Loucy (cell line): ENCODE results near the gene AHNAK.
A peak's percentile ranks its signal among the peaks of the same experiment; 100 is the strongest.

Experiments
- H2AFZ ChIP-seq: fragments of 200-600 bp; sonication (generic); 2 replicates; pipeline ENCODE4 v1.6.0; 2016; ENCODE audit warnings: antibody characterized with exemption, mild to moderate bottlenecking, low read length, moderate library complexity
- H3F3A ChIP-seq: fragments of 200-600 bp; 2 replicates; pipeline ENCODE4 v1.6.0; 2016; ENCODE audit warnings: antibody characterized with exemption, low read depth, mild to moderate bottlenecking
- H3K27me3 ChIP-seq: fragments of 200-600 bp; sonication (generic); 2 replicates; pipeline ENCODE4 v1.6.1; 2014; ENCODE audit warnings: low read length, mild to moderate bottlenecking; ENCODE audit not compliant: insufficient read depth, poor library complexity, severe bottlenecking
- H3K36me3 ChIP-seq: fragments of 200-600 bp; sonication (generic); 2 replicates; pipeline ENCODE4 v1.6.1; 2016; ENCODE audit warnings: low read length; ENCODE audit not compliant: insufficient read depth
- H3K4me1 ChIP-seq: fragments of 200-600 bp; sonication (generic); 2 replicates; pipeline ENCODE4 v1.5.1; 2014; ENCODE audit warnings: low read length, mild to moderate bottlenecking; ENCODE audit not compliant: insufficient read depth, poor library complexity, severe bottlenecking
- H3K4me2 ChIP-seq: fragments of 200-600 bp; sonication (generic); 2 replicates; pipeline ENCODE4 v1.6.0; 2014; ENCODE audit warnings: antibody characterized with exemption, low read length, low read depth, mild to moderate bottlenecking; ENCODE audit not compliant: poor library complexity, severe bottlenecking
- H3K4me3 ChIP-seq: fragments of 200-600 bp; sonication (generic); 2 replicates; pipeline ENCODE4 v1.5.1; 2014; ENCODE audit warnings: low read length, mild to moderate bottlenecking, mixed read lengths; ENCODE audit not compliant: poor library complexity, severe bottlenecking
- H3K79me2 ChIP-seq: fragments of 200-600 bp; sonication (generic); 2 replicates; pipeline ENCODE4 v1.6.1; 2014; ENCODE audit warnings: low read length; ENCODE audit not compliant: insufficient read depth
- H3K9ac ChIP-seq: fragments of 200-600 bp; sonication (generic); 2 replicates; pipeline ENCODE4 v1.6.0; 2014; ENCODE audit warnings: mild to moderate bottlenecking, low read depth, low read length, moderate library complexity; ENCODE audit not compliant: poor library complexity, severe bottlenecking
- H3K9me2 ChIP-seq: fragments of 200-600 bp; sonication (generic); replicated peaks from 2 replicates; pipeline ENCODE4 v1.6.1; 2016; ENCODE audit warnings: low read depth, low read length, mixed read lengths
- H3K9me3 ChIP-seq: fragments of 200-600 bp; sonication (generic); 2 replicates; pipeline ENCODE4 v1.6.1; 2014; ENCODE audit warnings: mild to moderate bottlenecking, antibody characterized with exemption, low read length, low read depth; ENCODE audit not compliant: insufficient read depth
- H4K20me1 ChIP-seq: fragments of 200-600 bp; sonication (generic); 2 replicates; pipeline ENCODE4 v1.6.0; 2014; ENCODE audit warnings: antibody characterized with exemption, low read length, mild to moderate bottlenecking; ENCODE audit not compliant: insufficient read depth, poor library complexity, severe bottlenecking
- CTCF ChIP-seq: fragments of 200-600 bp; sonication (generic); conservative IDR thresholded peaks from 2 replicates; pipeline ENCODE4 v1.5.1; 2014; ENCODE audit warnings: mild to moderate bottlenecking, antibody characterized with exemption, low read length
- EZH2phosphoT487 ChIP-seq: fragments of 200-600 bp; IDR thresholded peaks from 2 replicates; pipeline ENCODE4 v1.6.1; 2018; ENCODE audit warnings: antibody characterized with exemption, mild to moderate bottlenecking, moderate library complexity, borderline replicate concordance

The AHNAK gene

GRCh38 chr11:62502030-62502730, 44.4 kb downstream of the AHNAK start:
- no peaks in the 10 kb centered on the region for H3K9me3 ChIP-seq
- no peaks in the 10 kb centered on the region for H4K20me1 ChIP-seq
- H3K4me1 ChIP-seq = peaks cover 3% of the 10 kb centered on the region
- no peak overlapping the region for H3K9ac ChIP-seq
- no peak overlapping the region for H3K4me3 ChIP-seq
- H3K9me2 ChIP-seq = no peaks in the 10 kb centered on the region
- H3F3A ChIP-seq = no peaks in the 10 kb centered on the region
- no peaks in the 10 kb centered on the region for H3K36me3 ChIP-seq
- no peak for TF ChIP-seq CTCF
- no peak for TF ChIP-seq EZH2phosphoT487
- no peaks in the 10 kb centered on the region for H3K27me3 ChIP-seq
- H2AFZ ChIP-seq = peak overlapping the region; percentile 44; the same call in 1 of the 2 replicates
- no peaks in the 10 kb centered on the region for H3K79me2 ChIP-seq
- H3K4me2 ChIP-seq = no peak overlapping the region

- Histone ChIP-seq H3K4me2 (no peak overlapping the region), H3K27me3 (no peaks in the 10 kb centered on the region), H3K4me3 (no peak overlapping the region), H3K9me3 (no peaks in the 10 kb centered on the region), H4K20me1 (no peaks in the 10 kb centered on the region), H3K79me2 (no peaks in the 10 kb centered on the region), H3K4me1 (peaks cover 3% of the 10 kb centered on the region), H3K9ac (no peak overlapping the region), H3F3A (no peaks in the 10 kb centered on the region), H2AFZ (peak overlapping the region; percentile 44; the same call in 1 of the 2 replicates), H3K36me3 (no peaks in the 10 kb centered on the region), H3K9me2 (no peaks in the 10 kb centered on the region)
- TF ChIP-seq CTCF = no peak
- no peak for TF ChIP-seq EZH2phosphoT487
These were observed 45.1 kb downstream of the AHNAK start for GRCh38 chr11:62501432-62501891.

GRCh38 chr11:62500650-62501030, 46.0 kb downstream of the AHNAK start:
- Histone ChIP-seq H2AFZ (no peak overlapping the region), H3K9ac (no peak overlapping the region), H3K79me2 (no peaks in the 10 kb centered on the region), H3K9me3 (no peaks in the 10 kb centered on the region), H3K4me1 (peaks cover 3% of the 10 kb centered on the region), H3K27me3 (no peaks in the 10 kb centered on the region), H3K4me2 (no peak overlapping the region), H3K9me2 (no peaks in the 10 kb centered on the region), H3K36me3 (no peaks in the 10 kb centered on the region), H4K20me1 (no peaks in the 10 kb centered on the region), H3K4me3 (no peak overlapping the region), H3F3A (no peaks in the 10 kb centered on the region)
- no peak for TF ChIP-seq EZH2phosphoT487
- TF ChIP-seq CTCF = no peak
